Upper lobe of left lung (tissue), 4 donors: ENCODE data around the gene ADAM12.

Experiments
- CTCF ChIP-seq, 6 experiments: fragments of 450-650 bp in 4 of 6; fragments of 200-600 bp in 2 of 6; sonication (generic) in 2 of 6; IDR thresholded peaks; one replicate each; pipeline ENCODE4 v1.5.1; 2016 to 2019; ENCODE audit warnings: antibody characterized with exemption in 6 of 6
- POLR2AphosphoS5 ChIP-seq, 2 donors: sonication (generic); formaldehyde crosslinking; IDR thresholded peaks; one replicate each; pipeline ENCODE4 v1.5.1; 2017; ENCODE audit warnings: antibody characterized with exemption in 2 of 2

GRCh38 chr10:126110489-126111180, 277.6 kb downstream of the ADAM12 start:
- TF ChIP-seq POLR2AphosphoS5 (IDR thresholded peaks at IDR 0.05) (no peak), CTCF (IDR thresholded peaks at IDR 0.05) (no peak)
